ENCODE data around the gene KLHL40.
"Not testable (repeated sequence)": the region's sequence is repeated elsewhere in the genome, so short reads cannot be mapped to it uniquely, and the experiment has no call there.

KLHL40 gene

DNA sequence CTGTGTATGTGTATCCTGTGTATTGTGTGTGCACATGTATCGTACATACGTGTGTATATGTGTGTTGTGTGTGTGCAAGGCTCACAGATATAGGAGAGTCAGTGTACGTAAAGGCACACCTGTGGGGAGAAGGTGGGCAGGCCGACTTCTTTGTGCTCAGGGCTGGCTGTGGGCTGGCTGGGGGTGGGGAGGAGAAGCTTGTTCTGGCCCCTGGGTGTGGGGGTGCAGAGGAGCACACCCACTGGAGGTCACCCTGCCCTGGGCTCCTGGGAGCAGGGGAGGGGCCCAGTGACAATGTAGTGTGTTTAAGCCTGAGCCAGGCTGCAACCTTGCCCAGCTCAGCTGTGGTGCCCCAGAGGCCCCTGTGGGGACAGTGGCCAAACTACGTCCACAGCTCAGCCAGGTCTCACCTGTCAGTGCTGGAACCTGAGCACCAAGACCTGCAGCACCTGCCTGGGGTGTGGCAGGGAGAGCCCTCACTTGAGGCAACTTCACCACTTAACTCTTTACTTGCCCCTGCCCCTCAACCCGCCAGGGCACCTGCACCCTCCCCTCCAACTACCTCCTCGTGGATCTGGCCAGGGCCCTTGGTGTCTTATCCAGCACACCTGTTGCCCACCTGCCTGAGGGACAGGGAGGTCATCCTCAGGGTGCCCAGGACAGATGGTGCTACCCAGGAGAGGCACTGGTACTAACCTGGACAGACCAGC, 19.9 kb downstream of the KLHL40 start:
- no peak for DNase-seq

GRCh38 chr3:42705962-42706585, 20.7 kb downstream of the KLHL40 start:
- DNase-seq = no peak

DNA sequence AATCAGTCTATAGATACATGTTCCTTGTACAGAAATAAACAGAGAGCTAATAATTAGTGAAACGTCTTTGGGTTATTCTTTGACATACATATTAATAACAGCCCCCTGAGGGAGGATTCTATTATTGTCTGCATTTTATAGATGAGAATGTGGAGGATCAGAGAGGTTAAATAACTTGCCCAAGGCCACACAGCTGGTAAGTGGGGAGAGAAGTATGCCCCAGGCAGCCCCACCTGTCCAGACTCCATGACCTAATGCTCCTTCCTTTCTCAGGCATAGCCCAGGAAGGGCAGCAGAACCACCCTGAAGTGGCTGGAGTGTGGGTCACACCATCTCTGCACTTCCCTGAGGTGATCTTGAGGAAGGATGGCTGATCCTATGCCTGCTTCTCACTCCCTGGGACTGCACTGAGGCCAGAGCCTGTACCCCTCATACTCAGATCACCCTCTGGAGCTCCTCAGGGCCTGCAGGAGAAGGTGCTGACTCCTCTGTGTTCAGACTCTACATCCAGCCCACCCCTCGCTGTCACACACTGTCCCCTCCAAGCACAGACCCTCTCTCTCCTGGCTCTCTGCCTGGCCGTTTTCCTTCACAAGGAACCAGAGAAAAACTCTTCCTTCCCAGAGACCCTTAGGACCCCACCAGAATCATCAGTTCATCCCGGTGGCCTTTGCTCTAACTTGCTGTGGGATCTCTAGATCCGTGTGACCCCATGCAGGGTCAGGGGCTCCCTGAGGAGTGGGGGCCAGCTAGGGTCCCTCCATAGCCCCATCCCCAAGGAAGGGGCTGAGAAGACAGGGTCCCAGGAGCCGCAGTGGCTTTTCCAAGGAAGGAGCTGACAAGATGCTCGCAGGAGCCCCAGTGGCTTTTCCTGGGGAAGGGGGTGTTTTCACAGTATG, 21.6 kb downstream of the KLHL40 start:
- DNase-seq = no peak

DNA sequence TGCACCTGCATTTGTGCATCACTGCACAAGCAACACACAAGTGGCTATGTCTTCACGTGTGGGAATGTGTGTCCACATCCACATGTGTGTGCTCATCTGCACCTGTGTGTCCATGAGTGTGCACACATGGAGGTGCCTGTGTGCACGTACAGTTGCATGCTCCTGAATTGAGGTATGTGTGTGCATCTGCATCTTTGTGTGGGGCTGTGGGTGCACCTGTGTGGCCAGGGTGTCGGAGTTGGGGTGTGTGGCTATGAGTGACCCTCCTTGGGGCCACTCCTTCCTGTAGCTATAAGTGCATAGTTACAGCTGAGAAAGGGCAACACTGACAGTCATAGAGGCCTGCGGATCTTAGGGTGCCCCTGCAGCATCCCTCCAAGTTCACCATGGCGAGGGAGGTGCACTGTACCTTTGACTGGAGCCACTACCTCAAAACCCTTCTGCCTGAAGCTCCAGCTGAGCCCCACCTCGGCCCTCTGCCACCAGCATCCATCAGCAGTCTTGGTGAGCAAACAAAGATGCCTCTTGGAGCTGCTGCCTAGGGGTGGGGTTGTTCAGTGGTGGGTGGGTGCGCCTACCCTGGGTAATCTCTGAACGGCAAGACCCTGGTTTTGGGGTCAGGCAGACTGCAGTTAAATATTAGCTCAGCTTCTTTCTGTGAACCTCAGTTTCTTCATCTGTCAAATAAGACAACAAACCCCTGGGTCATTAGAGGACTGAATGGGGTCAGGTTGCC, 22.5 kb downstream of the KLHL40 start:
- no peak for DNase-seq

GRCh38 chr3:42708611-42709151, 23.3 kb downstream of the KLHL40 start:
- DNase-seq = no peak

DNA sequence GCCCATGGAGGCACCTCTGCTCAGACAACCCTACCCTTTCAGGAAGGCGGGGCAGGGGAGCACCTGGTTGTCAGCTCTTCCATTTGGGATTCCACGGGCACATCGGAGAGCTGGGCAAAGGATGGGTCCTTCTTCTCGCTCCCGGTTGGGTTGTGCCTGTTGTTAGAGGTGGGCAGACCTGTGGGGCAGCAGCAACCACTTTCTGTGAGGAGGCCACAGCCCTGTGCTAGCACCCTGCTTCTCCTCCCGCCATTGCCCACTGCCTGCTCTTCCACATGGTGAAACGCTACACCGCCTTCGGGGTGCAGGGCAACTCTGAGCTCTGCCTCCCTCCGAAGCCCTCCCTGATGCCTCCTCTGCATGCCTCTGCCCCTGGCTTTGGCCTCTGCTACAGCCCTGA, 24.3 kb downstream of the KLHL40 start:
- no peak for DNase-seq

- no peak for DNase-seq
These were observed 25.1 kb downstream of the KLHL40 start for GRCh38 chr3:42710323-42711021.

- no peak for DNase-seq
These were observed 26.4 kb downstream of the KLHL40 start for GRCh38 chr3:42711491-42712343.

GRCh38 chr3:42712344-42712648, 27.0 kb downstream of the KLHL40 start:
- no peak for DNase-seq

DNA sequence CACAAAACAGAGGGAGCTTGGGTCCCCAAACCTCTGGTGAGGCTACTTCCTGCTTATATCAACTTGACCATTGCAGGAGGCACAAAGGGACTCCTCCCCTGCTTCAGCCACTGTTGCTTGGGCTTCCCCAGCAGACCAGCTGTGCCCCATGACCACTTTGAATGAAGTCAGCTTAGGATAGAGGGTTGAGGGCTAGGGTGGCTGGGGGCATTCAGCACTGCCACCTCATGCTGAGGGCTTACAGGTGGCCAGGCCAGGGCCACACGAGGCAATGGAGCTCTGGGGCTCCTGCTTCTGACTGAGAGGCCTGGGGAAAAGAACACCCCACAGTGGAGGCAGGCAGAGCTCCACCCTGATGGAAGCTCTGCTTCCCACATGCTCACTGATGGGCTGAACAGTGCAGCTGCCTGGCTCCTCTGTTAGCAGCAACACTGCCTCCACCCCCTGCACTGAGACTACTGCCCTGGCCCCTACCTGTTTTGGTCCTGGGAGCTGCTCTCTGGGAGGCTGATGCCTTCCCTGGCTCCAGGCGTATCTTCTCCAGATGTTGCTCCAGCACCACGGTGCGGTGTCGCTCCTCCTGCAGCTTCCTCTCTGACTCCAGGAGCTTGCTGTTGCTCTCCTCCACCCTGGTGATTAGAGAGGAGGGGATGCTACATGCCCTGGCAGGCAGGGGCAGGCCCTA, 27.5 kb downstream of the KLHL40 start:
- DNase-seq = no peak

DNA sequence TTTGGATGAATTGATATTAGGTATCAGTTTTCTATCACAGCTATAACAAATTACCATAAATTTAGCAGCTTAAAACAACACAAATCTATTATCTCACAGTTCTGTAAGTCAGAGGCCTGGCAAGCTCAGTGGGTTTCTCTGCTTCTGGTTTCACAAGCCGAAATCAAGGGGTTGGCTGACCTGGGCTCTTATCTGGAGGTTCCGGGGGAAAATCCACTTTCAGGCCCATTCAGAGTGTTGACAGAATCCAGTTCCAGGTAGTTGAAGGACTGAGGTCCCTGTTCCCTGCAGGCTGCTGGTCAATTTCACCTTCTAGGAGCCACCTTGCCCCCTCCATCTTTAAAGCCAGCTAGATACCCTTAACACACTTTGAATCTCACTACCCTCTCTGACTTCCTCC, 28.4 kb downstream of the KLHL40 start:
- DNase-seq = no peak

DNA sequence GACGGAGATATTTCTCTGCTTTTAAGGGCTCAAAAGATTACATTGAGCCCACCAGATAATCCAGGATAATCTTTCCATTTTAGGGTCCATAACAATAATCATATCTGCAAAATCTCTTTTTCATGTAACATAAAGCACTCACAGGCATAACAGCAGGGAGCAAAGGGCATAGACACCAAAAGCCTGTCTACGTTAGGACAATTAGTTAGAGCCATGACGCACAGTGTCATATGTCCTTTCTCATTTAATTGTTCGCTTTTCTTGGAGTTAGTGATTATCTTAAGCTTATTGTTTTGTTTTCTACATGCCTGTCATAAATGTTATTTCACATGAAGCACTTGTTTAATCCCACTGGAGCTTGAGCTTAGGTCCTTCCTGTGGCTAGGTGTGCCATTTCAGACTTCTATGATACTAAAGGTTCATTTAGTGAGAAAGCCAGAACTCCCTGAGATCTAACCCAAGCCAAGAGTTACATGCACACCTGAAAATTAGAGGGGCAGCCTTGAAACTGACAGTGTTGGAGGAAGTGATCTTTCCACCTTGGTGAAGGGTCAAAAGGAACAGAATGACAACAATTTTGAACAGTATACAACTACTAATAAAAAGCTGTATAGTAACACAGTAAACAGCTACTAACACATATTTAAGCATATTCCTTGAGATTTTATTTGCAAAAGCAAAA, 29.0 kb downstream of the KLHL40 start:
- no peak for DNase-seq

GRCh38 chr3:42717306-42717705, 32.0 kb downstream of the KLHL40 start:
- no peak for DNase-seq

GRCh38 chr3:42718338-42718737, 33.0 kb downstream of the KLHL40 start:
- no peak for DNase-seq

GRCh38 chr3:42719002-42719401, 33.7 kb downstream of the KLHL40 start:
- DNase-seq = no peak

GRCh38 chr3:42720126-42720525, 34.8 kb downstream of the KLHL40 start:
- DNase-seq = no peak

DNA sequence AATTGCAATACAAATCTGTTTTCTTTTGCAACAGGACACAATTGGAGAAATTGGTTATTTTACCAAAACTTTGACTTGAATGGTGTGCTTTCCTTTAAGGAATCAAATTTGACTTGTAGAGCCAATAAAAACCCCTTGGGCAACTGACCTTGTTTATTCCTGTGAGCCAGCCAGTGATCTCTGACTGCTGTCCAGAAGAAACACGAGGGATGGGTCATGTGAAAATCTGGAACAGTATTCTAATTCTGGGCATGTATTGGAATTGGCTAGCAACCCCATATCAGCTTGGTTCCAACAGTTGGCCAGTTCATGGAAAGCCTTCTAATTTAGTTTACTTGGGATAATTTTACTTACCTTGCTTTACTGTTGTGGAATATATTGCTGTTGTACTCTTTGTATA, 36.4 kb downstream of the KLHL40 start:
- DNase-seq = no peak

GRCh38 chr3:42722442-42722841, 37.1 kb downstream of the KLHL40 start:
- DNase-seq = not testable (repeated sequence)

GRCh38 chr3:42723219-42723618, 37.9 kb downstream of the KLHL40 start:
- no peak for DNase-seq

DNA sequence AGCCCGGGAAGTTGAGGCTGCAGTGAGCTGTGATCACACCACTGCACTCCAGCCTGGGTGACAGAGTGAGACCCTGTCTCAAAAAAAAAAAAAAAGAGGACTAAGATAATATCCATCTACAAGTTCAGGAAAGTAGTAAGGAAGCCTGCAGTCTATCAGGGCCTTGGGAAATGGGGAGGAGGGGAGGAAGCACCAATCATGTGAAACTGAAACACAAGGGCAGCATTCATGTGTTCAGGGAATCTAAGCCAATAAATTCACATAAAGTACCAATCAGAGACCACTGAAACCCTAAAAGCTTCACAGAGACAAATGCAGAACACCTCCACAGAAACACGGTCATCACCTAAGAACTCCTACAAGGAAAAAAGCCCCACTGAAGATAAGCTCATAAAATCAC, 40.1 kb downstream of the KLHL40 start:
- no peak for DNase-seq
